Coronary artery (tissue), 2 donors: ENCODE measurements around the gene ANKRD53.

Source experiments
- DNase-seq: peaks from one replicate; pipeline ENCODE4 v3.0.0-alpha.2; 2017; ENCODE audit warnings: low spot score
- H3K27ac ChIP-seq, 2 donors: fragments of 200-600 bp; sonication (generic); one replicate each; pipeline ENCODE4 v1.5.1; 2016 to 2019
- H3K4me3 ChIP-seq: fragments of 200-600 bp; sonication (generic); 2 replicates; pipeline ENCODE4 v1.5.1; 2016; ENCODE audit warnings: mild to moderate bottlenecking, moderate library complexity
- CTCF ChIP-seq: fragments of 200-600 bp; sonication (generic); IDR thresholded peaks from one replicate; pipeline ENCODE4 v1.5.1; 2019; ENCODE audit warnings: antibody characterized with exemption

Gene ANKRD53, protein sequence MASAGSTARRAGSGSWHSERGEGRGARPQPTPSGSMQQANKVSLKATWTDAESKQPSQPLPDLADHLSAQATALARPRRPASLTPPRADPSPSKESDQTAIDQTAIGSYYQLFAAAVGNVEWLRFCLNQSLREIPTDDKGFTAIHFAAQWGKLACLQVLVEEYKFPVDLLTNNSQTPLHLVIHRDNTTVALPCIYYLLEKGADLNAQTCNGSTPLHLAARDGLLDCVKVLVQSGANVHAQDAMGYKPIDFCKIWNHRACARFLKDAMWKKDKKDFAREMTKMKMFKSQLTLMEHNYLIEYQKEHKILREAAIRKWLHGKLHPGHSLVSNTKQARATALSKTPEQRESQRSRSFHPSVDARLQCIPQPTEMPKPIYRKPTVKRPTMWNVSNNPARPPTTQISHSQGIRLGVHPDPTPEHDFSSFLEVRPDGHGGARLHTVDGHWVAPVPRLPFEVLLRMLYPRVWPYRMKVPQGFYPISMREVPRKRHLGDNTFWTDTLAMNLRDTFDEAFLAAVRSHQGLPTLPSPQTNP

DNA sequence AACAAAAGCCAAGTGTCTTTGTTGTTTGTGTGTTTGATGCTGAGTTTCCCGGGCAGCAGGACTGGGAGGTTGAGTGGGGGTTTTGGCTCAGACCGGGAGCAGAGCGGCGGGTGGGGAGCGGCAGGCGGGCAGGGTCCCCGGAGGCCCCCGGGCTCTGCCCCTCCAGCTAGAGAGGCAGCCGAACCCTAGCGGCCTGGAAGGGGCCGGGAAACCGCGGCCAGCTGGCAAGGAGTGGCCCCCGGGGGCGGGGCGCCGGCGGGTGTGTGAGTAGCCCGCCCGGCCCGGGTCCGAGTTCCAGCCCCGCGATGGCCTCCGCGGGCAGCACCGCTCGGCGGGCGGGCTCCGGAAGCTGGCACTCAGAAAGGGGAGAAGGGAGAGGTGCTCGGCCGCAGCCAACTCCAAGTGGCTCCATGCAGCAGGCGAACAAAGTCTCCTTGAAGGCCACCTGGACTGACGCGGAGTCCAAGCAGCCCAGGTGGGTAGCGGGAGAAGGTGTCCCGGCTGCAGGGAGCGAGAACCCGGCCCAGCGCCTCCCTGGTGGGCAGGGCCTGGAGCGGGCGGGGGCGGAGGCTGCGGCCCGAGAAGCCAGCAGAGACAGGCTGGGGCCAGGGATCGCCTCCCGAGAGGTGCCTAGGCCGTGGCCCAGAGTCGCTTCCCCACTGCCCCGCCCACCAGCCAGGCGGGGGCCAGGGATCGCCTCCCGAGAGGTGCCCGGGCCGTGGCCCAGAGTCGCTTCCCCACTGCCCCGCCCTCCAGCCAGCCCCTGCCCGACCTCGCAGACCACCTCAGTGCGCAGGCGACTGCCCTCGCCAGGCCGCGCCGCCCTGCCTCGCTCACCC, at the start of gene ANKRD53:
Gene ANKRD53, plus strand, starts transcription at position 290 of the 839 bp plus-strand sequence. Its CDS starts 16 bp downstream, at position 306.
- peak; percentile 83 for DNase-seq
- Histone ChIP-seq H3K27ac (peak within 1 kb of the TSS; percentile 87 to 91), H3K4me3 (peak within 1 kb of the TSS; percentile 75)
- TF ChIP-seq CTCF = no peak

DNA sequence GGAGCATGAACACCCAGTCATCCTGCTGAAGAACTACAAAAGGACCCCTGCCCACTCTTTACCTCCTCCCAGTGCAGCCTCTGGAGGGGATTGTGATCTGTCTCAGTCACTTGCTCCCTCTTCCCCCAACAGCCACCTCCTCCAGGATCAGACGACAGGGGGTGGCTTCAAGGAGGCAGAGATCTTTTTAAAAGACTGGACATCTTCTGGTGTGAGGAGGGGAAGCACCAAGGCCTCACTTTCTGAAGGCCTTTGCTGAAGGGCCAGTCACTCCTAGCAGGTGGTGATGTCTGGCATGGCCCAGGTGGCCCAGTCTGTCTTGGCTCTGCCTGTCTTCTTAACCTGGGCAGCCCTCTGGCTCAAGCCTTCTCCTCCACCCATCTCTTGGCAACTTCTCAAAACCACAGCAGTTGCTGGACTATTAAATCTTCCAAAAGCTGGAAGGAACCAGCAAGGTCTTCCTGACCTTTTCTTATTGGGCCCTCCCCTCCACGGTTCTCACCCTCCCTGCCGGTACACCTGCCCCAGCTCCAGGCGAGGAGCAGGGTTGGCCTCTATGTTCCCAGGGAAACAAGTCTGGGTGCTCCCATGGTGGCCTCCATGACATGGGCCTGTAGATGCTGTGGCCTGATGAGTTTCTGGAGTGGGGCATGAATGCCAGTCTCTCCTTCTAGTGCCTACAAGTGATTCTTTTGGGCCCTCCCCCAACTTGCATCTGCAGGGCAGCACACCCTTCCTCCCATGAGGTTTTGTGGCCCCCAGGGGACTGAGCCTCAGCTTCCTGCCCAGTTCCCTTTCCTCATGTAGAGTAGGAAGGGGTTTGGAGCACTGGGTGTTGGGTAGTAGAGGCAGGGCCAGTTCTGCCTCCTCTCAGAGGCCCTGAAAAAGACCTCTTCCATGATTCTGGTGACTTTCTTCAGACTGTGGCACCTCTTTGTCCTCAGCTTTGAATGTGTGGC, 47.8 kb upstream of the ANKRD53 start:
- Histone ChIP-seq H3K27ac (no peak overlapping the region), H3K4me3 (no peak overlapping the region)
- TF ChIP-seq CTCF = no peak
- peak; percentile 22 for DNase-seq

GRCh38 chr2:70931376-70932000, 46.9 kb upstream of the ANKRD53 start:
- TF ChIP-seq CTCF = no peak

DNA sequence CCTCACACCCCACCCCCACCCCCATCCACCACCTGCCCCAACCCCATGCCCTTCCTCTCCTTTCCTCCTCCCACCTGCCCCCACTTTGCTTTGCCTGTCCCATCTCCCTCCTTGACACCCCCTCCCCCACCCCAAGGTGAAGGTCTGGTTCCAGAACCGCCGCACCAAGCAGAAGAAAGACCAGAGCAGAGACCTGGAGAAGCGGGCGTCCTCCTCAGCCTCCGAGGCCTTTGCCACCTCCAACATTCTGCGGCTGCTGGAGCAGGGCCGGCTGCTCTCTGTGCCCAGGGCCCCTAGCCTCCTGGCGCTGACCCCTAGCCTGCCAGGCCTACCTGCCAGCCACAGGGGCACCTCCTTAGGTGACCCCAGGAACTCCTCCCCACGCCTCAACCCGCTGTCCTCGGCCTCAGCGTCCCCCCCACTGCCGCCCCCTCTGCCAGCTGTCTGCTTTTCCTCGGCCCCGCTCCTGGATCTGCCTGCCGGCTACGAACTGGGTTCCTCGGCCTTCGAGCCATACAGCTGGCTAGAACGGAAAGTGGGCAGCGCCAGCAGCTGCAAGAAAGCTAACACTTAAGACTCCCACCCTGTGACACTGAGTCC, 45.7 kb upstream of the ANKRD53 start:
- no peak overlapping the region for H3K27ac ChIP-seq
- no peak overlapping the region for H3K4me3 ChIP-seq
- no peak for DNase-seq
- TF ChIP-seq CTCF = no peak

More at GRCh38 chr2:70931376-70932000, 46.9 kb upstream of the ANKRD53 start:
- Histone ChIP-seq H3K27ac (no peak overlapping the region), H3K4me3 (no peak overlapping the region)
- no peak for DNase-seq

- H3K4me3 ChIP-seq = no peak overlapping the region
- no peak overlapping the region for H3K27ac ChIP-seq
- TF ChIP-seq CTCF = no peak
- DNase-seq = no peak
Measured at GRCh38 chr2:70934981-70935380, 43.4 kb upstream of the ANKRD53 start.
